HG03571 (cell line): ENCODE results near the gene ISM1.

Experiments used
- ATAC-seq: cut with Tn5 transposase; IDR thresholded peaks from one replicate; pipeline ENCODE4 v1.9.1; 2021; ENCODE audit not compliant: unreplicated experiment

ISM1 gene

DNA sequence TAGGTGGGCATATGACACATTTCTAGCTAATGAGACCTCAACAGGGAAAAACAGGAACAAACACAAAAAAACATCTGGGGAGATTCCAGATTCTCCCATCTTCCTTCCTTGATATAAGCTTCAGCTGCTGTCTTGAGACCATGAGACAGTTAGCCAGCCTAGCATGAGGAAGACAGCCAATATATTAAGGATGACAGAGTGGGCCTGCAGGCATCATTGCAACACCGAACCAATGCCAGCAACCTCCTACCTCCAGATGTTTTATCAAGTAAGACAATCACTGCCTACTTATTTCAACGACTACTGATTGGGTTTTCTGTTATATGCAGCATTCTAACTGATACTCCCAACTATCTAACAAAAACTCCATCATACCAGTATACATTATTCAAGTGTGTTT is 119.0 kb downstream of the ISM1 start:
- no peak for ATAC-seq

DNA sequence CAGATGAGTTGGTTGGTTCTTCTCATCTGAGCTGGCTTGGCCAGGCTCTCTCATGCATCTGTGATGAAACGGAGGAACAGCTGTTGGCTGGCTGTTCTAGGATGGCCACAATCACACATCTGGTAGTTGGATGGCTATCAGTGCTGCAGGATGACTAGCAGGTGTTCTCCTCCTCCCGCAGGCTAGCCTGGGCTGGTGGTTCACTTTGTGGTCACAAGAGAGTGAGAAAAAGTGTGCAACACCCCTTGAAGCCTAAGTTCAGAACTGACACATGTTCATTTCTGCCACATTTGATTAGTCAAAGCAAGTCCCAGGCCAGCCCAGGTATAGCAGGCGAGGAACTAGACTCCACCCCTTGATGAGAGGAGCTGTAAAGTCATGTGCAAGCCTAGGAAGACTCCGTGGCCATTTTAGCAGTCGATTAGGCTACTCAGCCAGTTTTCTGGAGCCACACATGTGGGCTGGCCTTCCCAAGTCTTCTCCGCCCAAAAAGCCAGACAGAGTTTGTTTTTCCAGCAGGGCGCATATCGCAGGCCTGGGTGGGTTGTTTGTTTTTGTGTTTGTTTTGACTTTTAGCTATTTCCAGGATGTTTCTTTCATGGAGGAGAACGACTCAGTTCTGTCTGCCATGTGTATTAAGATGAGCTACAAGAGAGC is 120.8 kb downstream of the ISM1 start:
- no peak for ATAC-seq

DNA sequence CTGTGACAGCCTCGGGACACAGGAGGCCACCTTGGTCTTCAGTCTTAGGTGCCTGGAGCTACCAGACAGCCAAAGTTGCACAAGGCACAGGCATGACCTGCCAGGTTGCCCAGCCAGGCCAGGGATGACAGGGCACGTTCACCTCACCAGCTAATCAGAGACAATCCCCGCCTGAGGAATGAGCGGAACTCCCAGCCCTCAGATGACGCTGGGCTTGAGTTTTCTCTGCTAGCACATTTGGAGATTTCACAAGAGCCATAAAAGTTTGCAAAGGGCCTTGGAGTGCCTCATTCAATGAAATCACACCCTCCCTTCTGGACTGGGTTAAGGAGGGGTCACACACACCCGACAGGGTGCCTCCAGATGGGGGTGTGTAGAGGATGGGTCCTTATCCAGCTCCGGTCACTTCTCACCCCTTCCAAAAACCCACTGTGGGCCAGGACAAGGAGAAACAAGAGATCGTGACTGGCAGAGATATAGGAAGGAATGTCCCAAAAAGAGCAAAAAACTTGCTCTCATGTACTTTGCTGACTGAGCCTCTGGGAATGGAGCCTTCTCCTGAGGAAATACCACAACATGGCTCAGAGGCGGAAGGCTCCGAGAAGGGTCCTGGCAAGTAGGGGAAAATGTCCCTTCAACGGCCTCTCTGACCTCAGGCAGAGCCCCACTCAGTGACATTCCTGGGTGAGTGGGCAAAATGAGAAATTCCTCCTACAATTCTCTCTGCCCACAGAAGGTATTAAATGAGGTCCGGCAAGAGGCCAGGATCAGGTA is 121.6 kb downstream of the ISM1 start:
- no peak for ATAC-seq

DNA sequence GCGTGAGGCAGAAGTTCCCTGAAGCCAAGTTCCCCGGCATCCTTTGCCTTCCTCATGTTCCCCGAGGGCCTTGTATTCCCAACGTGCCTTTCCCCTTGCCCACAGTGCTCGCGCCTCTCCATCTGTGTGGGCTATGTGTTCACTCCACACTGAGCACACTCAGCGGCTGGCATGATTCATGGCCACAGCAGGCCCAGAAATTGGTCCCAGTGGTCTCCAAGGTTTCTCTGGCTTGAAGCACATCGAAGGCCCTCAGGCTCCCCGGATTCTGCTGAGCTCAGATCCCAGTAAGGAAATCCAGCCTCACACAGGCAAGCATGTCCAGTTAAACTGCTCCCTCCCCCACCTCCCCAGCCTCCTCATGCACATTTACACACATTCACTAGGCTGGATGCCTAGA is 123.6 kb downstream of the ISM1 start:
- ATAC-seq = no peak

DNA sequence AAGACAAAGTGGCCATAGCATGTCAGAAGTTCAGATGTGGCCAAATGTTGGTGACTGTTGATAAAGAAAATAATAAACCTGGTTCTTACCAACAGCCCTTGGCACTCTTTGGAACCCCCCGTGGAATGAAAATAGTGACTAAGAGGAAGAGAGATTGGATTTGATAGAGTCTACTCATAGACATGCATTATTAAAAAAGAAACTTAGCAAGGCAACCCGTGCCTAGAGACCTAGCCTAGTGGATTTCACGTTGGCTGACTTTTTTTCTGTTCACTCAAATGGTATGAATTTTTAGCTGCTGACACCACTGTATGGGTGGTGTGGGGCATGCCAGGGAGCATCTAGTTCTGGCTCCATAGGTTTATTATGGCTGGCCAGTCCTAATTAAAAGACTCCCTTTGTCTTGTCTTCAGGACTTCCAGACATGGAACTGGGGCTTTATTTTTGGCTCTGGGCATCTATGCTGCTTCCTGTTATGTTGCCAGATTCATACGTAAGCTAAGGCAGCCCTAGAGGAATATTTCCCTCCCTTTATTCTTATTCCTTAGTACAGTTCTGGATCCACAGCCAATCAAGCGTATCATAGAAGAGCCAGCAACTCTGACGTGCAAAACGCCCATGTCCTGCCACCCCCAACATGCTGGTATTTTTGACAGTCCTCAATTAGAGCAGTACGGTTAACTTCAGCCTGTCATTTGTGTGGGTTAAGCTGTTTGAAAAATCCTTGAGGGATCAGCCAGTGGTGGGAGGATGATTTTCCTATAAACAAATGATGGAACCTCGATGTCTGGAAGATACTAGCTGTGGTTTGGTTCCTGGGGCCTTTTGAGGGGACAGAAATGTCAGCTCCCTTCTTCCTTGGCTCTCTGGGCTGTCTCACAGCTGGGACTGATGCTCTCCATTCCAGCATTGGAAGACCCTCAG is 127.5 kb downstream of the ISM1 start:
- no peak for ATAC-seq

DNA sequence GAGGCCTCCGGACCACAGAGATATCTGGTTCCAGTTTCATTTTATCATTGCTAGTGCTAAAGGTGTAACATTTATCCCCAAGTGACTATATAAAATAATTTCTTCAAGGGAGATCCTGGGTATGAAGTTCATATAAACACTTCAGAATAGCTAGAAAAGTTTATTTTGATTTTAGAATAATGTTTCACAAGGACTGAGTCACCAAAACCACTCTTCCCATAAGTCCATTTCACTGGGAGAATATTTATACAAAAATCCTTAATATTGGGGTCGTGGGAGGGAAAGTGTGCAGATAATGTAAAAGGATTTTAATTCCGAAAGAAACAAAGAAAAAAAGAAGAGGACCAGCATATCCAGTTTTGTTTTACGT is 128.1 kb downstream of the ISM1 start:
- ATAC-seq = no peak
